Measurements from ENCODE around the gene STAT5A.

STAT5A gene

DNA sequence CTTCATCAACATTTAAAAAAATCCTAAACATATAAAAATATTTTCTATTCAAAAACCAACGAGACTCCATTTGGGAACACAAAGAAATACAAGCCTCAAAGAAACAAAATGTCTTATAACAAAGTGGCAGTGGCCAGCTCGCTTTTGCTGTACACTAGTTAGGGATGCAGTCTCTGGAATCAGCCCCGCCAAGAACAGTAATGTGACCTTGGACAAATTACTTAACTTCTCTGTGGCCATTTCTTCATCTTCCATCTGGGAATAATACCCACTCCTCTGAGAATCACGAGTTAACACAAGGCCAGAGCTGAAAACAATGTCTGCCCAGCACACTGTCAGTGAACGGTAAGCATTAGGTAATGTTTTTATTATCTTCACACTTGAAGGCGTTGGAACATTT is 17.7 kb upstream of the STAT5A start:
- no peak for DNase-seq (ENCODE audit: low read depth)
- no peak overlapping the region for H3K4me3 ChIP-seq (ENCODE audit: low read depth, low read length)
- TF ChIP-seq CTCF (IDR thresholded peaks at IDR 0.05; ENCODE audit: low read depth, low read length, missing control alignments): no peak

DNA sequence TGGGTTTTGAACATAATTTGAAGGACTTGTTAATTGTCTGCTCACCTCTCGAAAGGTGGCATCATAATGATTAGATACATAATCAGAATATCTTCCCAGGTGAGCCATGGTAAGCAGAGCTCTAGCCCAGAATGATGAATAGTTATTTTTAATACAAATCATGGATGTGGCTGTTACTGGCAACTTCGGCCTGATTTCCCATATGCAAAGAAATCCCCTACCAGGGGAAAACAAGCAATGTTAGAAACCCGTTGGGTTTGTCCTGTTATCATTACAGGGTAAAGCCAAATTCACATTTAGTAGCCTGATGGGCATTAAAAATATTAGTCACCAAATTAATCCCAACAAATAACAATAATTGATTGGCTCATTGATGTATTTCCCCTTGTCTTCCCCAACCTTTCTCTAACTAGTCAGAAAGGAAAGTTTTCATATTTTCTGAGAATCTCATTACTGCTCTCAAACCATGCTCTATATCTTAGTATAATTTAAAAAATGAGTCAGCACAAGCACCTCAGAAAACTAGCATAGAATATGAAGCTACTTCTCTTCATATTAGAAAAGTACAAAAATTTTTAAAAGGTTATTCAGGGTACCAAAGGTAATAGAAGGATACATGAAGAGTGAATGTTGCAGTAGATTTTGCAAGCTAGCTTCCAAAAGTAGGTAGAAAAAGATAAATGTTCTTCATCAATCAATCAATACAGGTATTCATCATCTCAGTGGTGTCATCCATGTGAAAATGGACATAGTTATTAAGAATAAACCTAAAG is 17.1 kb upstream of the STAT5A start:
- DNase-seq (ENCODE audit: low read depth): no peak

DNA sequence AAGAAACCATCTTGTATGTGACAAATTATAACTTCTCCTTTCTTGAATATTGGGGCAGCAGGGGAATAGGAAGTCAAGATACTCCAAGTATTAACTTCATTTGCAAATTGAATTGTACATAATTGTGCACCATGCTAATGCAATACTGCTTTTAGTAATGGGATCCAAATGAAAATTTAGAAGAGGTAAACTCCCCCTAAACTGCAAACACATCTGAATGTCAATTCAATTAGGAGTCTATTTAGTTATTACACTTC is 16.6 kb upstream of the STAT5A start:
- TF ChIP-seq CTCF (IDR thresholded peaks at IDR 0.05; ENCODE audit: low read depth, low read length, missing control alignments): no peak
- H3K4me3 ChIP-seq (ENCODE audit: low read depth, low read length): no peak overlapping the region
- no peak for DNase-seq (ENCODE audit: low read depth)

More for the DNA sequence above, 17.1 kb upstream of the STAT5A start:
- no peak for TF ChIP-seq CTCF (IDR thresholded peaks at IDR 0.05; ENCODE audit: low read depth, low read length, missing control alignments)
- no peak overlapping the region for H3K4me3 ChIP-seq (ENCODE audit: low read depth, low read length)

DNA sequence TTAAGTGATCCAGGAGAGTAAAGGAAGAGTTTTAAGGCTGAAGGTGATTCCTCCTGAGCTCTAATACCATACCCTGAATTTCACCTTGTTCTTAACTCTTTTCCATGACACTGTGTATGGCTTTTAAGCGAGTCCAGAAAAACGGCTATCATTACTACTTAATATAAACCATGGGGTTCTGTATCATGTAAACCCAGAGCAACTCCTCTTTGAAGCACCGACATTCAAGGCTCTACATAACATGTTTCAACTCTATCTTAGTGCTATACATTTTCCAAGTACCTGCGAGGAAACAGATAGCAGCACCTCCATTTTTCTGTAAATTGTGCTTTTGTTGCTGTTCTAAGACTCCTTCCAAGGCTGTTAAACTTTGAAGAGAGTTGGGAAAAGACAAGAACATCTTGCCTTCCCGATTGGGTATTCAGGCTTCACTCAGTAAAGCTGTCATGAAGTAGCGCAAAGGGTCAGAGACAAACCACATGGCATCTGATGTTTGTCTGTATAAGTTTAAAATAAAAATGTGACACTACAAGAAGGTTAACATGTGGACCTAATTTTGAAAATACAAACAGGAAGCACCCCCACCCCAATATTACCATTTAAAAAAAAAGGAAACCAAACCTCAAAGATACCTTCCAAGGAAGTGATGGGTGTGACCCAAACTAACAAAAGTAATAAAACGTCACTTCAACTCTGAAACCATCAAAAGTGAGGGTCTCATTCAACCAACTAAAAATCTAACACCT is 16.0 kb upstream of the STAT5A start:
- H3K4me3 ChIP-seq (ENCODE audit: low read depth, low read length): no peak overlapping the region; the same call in 1 of the 2 replicates
- no peak for TF ChIP-seq CTCF (IDR thresholded peaks at IDR 0.05; ENCODE audit: low read depth, low read length, missing control alignments)
- no peak for DNase-seq (ENCODE audit: low read depth)

GRCh38 chr17:42273474-42274252 is 14.6 kb upstream of the STAT5A start:
- DNase-seq (ENCODE audit: low read depth): no peak
- TF ChIP-seq CTCF (IDR thresholded peaks at IDR 0.05; ENCODE audit: low read depth, low read length, missing control alignments): no peak
- H3K4me3 ChIP-seq (ENCODE audit: low read depth, low read length): no peak overlapping the region; the same call in 1 of the 2 replicates

DNA sequence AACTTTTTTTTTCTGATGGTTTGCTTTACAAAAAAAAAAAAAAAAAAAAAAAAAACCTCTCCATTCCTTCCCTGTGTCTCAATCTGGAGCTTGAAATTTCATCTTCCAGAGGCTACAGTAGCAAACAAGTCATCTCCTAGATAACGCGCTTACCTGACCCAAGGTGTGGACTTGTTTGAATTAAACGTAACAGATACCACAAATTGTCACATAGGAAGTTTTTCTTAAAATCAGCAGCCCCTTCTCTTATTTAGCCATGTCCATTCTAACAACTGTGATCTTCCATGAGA is 14.1 kb upstream of the STAT5A start:
- TF ChIP-seq CTCF (IDR thresholded peaks at IDR 0.05; ENCODE audit: low read depth, low read length, missing control alignments): no peak
- no peak overlapping the region; the same call in 1 of the 2 replicates for H3K4me3 ChIP-seq (ENCODE audit: low read depth, low read length)
- DNase-seq (ENCODE audit: low read depth): no peak
